NCI-H187 treated with DMSO at 0.1 percent for 48 hours (cell line): ENCODE results near the gene BNC1.
"Not testable (repeated sequence)": the region's sequence is repeated elsewhere in the genome, so short reads cannot be mapped to it uniquely, and the experiment has no call there.

Experiments
- DNase-seq: peaks from one replicate; lab custom pipeline; 2025; lab: John Stamatoyannopoulos, UW

Gene BNC1

GRCh38 chr15:83292317-83292716 lies 7.9 kb upstream of the BNC1 start:
- no peak for DNase-seq

DNA sequence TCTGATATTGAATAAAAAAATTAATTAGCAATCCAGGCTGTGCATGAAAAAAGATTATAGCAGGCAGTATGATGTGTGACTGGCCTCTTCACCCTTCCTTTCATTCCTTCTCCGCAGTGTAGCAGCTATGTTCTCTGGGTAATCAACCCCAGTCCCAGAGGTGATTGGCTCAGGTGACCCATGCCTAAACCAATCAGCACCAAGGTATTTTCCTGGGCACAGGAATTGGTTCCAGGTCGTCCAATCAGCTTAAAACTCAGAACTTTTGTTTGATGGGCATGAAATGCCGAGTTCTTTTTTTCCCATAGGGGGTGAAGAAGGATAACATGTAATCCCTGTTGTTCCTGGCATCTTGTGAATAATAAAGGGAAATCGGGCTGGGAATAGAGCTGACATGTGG lies 5.8 kb upstream of the BNC1 start:
- no peak for DNase-seq

DNA sequence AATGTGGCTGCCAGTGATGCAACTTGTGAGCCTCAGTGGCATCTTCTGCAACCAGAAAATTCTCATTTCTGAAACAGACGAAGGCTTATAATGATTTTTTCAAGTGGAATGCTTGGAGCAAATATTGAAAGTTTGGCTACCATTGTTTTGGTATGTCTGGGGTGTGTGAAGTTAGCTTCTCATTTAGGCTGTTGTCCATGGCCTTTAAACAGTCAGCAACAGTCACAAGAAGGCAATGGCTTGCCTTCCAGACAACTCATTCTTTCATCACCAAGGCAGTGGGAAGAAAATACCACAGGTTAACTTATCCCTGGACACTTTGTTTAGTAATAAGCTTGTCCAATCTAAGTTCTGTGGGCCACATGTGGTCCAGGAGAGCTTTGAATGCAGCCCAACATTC lies 4.7 kb upstream of the BNC1 start:
- DNase-seq = no peak

GRCh38 chr15:83288381-83288801 lies 3.9 kb upstream of the BNC1 start:
- no peak for DNase-seq

- DNase-seq = no peak
Measured at GRCh38 chr15:83287541-83288027, 3.1 kb upstream of the BNC1 start.

DNA sequence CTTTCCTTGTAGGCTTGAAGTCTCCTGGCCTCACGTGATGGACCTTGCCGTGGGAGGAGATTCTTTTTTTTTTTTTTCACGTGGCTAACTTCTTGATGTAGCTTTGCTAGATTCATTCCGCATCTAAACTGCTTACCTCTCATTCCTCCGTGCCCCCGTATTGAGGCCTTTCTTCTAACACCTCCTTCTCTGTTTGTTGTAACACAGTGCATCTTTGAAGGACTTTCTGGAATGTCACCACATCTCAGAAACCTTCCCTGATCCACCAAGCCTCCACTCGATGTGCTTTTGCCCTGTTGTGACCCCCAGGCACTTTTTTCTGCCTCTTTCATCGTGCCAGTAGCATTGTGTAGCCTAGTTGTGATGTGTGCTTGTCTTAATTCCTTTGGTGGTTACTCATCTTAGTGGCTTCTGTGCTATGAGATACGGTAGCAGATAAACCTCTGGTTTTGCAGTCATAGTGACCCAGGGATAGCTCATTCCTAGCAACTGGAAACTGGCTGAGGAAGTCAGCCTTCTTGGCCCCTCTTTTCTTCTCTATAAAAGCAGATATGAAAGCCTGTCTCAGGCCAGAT lies 1.6 kb upstream of the BNC1 start:
- no peak for DNase-seq

GRCh38 chr15:83285284-83285978 lies 967 bp upstream of the BNC1 start:
- DNase-seq = no peak

- no peak for DNase-seq
Measured at GRCh38 chr15:83283813-83284558, 478 bp downstream of the BNC1 start.

GRCh38 chr15:83283138-83283812 lies 1.2 kb downstream of the BNC1 start:
- DNase-seq = no peak

- DNase-seq = no peak
Measured at GRCh38 chr15:83282776-83283137, 1.7 kb downstream of the BNC1 start.

DNA sequence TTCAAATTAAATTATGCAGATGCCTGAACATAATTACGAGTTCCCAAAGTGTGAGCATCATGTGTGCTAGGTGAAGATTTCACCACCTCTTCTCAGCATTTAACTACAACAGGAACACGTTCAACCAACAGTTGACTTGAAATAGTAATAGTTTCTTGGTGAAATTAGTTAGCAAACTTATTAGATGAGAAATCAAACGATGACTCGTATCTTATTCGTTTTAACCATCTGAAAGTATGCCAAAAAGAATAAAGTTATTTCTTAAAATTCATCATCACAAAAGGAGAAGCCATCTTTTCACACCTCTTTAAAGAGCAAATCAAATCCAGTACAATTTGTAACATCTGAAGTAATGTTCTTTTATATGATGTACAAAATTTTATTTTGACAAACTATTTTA lies 2.3 kb downstream of the BNC1 start:
- DNase-seq = no peak

DNA sequence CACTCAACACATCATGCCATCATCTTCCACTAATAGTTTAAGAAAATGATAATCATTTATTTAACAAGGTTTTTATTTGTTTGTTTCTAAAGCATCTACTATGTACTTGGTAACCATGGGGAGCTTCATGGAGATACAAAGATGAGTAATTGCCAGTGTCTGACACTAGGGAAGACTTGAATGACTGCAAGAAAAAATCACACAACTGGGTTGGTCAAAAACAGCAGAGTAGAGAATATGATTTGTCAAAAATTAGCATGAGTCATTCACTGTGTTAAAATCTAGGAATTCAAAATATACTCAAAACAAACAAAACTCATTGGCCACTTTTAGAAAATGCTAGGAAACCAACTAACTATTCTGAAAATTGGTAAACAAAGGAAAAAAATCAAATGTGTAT lies 6.3 kb downstream of the BNC1 start:
- DNase-seq = no peak

DNA sequence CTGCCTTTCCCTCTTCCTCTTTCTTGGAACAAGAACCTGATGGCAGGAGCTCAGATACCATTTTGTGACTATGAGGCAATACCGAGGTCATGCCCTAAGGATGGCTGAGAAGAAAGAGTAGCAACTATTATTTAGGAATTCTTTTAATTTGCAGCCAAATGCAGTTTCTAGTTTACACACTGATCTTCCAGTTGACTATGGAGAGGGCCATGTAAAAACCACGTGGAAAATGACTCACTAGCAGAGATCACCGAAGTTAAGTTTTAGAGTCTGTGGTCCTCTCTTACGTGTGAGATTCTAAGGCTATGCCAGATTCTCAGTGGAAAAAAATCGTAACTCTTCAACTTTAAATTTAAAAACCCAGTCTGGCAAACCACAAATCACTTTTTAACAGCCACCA lies 7.8 kb downstream of the BNC1 start:
- DNase-seq = no peak

- no peak for DNase-seq
Measured at GRCh38 chr15:83275412-83275811, 9.1 kb downstream of the BNC1 start.

DNA sequence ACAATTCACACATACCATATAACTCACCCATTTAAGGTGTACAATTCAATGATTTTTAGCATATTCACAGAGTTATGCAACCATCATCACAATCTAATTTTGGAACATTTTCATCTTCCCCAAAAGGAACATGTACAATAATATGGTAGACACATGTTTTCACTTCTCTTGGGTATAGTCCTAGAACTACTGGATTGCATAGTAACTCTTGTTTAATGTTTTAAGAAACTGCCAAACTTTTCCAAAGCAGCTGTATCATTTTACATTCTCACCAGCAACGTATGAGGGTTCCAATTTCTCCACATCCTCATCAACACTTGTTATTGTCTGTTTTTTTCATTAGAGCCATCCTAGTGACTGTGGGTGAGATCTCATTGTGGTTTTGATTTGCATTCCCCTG lies 14.3 kb downstream of the BNC1 start:
- no peak for DNase-seq

DNA sequence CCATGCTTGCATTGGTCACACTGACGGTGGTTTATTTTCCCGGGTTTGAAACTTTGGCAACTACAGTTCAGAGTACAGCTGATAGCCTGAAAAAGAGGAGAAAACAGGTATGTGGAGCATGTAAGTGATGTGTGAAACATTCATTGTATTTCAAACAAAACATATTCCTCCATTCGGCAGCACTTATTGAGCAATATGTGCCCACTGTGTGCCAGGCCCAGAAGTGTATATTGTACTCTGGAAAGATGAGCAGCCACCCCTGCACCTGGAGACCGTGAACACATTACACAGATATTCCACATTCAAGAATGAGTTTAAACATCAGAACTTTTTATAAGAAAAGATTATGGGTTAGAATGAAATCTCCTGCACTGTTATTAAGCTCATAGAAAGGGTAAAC lies 16.3 kb downstream of the BNC1 start:
- DNase-seq = no peak

DNA sequence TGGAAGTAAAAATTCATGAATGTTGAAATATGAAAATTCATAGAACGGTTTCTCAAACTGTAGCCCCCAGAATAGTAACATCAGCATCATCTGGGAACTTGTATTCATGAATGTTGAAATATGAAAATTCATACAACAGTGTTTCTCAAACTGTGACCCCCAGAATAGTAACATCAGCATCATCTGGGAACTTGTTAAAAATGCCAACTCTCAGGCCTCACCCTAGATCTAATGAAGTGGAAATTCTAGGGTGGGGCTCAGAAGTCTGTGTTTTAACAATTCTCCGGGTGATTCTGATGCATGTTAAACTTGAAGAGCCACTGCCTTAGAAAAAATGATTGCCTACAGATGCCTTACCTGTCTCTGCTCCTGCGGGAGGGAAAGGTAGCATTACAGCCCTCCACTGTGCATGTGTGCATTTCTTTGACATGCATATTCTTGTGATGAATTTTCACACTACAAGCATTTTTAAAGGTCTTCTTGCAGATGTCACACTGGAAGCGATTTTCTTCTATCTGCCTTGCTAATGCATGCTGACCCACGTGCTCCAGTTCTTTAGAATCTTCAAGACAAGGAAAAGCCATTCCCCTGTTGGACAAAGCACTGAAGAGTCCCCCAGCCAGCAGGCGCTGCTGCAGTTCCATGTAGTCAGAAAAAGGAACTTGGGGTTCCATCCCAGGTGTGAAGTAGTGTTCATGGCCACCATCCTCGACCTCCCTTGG lies 21.7 kb downstream of the BNC1 start:
- no peak for DNase-seq

- not testable (repeated sequence) for DNase-seq
Measured at GRCh38 chr15:83262181-83262580, 22.3 kb downstream of the BNC1 start.

- DNase-seq = no peak
Measured at GRCh38 chr15:83250781-83251180, 33.7 kb downstream of the BNC1 start.

GRCh38 chr15:83249030-83249343 lies 35.5 kb downstream of the BNC1 start:
- DNase-seq = no peak

DNA sequence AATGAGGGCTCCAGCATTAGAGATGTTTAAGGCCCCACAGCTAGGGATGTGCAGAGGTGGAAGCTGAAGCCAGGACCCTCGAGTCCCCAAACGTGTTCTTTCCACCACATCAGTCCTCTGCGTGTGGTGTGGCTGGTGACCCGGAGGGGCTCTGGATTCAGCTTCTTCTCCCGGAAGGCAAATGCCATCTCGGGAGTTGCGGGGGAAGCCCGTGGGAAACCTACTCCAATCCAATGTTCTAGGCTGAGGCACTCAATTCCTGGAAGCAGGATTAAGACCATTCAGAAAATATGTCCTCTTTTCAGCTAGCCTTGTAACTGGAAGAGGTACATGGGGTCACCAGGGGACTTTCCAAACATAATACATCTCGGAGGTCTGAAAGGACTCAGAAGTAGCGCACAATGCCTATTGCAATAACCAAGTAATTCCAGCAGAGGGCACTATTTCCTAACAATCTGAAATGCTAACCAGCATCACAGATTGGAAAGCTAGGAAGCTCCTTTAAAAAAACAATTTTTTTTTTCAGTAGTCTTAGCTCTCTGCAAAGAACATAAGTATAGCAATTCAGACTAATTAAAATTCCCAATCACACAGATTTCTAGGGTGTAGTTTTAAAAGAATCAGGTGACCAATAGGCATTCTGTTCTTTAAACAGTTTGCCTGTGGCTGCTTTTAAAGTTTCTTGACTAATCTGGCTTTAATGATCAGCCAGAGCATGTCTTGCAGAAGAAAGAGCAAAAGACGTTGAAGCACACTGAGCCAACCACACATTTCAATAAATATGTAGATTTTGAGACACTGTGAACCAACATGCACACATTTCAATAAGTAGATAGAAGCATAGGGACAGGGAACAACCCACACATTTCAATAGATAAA lies 36.1 kb downstream of the BNC1 start:
- DNase-seq = no peak
